ENCODE data around the gene TAF1C.
"Not testable (repeated sequence)": the region's sequence is repeated elsewhere in the genome, so short reads cannot be mapped to it uniquely, and the experiment has no call there.

The TAF1C gene

GRCh38 chr16:84209989-84210388 is 23.1 kb upstream of the TAF1C start:
- DNase-seq, result no peak

GRCh38 chr16:84207879-84208278 is 21.0 kb upstream of the TAF1C start:
- no peak for DNase-seq

GRCh38 chr16:84207251-84207650 is 20.4 kb upstream of the TAF1C start:
- no peak for DNase-seq

DNA sequence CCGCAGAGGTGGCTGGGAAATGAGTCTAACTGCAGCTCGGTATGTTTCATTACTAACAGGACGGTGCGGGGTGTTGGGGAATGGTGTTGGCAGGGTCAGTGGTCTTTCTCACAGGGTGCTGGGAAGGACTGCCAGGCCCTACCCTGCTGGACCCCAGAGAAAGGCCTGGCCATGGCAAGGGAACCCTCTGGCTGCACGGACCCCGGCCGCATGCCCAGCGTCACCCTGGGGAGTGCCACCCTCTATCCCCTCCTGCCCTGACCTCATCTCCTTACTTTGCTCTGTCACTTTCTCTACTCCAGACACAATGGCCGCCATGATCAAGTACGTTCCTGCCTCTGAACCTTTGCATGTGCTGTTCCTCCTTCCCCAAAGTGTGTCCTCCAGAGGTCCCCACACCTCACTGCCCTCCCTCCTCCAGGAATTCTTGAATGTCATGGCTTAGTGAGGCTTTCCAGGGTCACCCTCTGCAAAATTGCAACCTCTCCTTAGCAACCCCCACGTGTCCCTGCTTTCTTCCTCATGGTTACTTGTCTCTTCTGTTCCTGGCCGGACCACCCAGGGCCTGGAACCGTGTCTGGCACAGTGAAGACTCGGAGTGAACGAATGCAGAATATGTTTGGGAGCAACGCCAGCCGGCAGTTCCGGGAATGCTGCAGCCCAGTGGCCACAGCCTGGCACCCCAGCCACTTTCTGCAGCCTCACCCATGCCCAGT is 19.3 kb upstream of the TAF1C start:
- DNase-seq, result no peak

GRCh38 chr16:84205123-84205522 is 18.3 kb upstream of the TAF1C start:
- DNase-seq, result not testable (repeated sequence)

DNA sequence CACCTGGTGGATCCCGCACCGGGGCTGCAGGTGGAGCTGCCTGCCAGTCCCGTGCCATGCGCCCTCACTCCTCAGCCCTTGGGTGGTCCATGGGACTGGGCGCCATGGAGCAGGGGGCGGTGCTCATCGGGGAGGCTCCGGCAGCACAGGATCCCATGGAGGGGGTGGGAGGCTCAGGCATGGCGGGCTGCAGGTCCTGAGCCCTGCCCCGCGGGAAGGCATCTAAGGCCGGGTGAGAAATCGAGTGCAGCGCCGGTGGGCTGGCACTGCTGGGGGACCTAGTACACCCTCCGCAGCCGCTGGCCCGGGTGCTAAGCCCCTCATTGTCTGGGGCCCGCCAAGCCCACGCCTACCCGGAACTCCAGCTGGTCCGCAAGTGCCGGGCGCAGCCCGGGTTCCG is 17.7 kb upstream of the TAF1C start:
- not testable (repeated sequence) for DNase-seq

DNA sequence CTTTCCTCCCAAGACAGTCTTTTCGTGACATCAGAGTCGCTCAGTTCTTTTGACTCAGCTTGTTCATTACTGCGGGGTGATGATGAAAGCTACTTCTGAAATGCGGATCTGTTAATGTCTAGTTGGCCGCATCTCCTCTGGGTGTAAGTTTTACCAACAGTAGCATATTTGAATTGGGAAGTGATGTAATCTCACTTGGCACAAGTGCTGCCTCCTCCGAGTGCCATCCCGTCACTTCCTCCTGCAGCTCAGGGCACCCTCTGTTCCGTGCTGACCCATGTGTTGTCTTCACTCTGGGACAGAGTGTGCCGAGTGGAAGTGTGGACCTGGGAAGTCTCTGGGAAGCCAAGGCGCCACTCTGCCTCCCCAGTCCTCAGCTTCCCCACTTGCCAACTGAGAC is 13.0 kb upstream of the TAF1C start:
- DNase-seq, result no peak

GRCh38 chr16:84199097-84199496 is 12.2 kb upstream of the TAF1C start:
- DNase-seq, result no peak

DNA sequence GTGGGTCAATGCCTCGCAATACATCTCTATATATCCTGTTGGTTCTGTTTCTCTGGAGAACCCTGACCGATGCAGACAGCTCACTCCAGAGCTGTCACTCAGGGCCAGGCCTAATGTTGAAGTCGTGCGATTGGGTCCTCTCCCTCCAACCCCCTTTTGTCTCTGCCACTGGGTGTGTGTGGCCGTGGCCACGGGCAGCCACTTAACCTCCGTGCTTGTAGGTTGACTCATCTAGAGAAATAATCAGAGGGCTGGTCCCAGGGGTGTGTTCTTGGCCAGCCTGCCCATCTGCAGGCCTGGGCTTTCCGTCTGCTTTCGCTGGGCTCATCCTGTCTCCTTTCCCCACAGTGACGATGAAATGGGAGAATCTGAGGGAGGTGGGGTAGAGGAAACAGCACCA is 11.5 kb upstream of the TAF1C start:
- DNase-seq, result no peak

DNA sequence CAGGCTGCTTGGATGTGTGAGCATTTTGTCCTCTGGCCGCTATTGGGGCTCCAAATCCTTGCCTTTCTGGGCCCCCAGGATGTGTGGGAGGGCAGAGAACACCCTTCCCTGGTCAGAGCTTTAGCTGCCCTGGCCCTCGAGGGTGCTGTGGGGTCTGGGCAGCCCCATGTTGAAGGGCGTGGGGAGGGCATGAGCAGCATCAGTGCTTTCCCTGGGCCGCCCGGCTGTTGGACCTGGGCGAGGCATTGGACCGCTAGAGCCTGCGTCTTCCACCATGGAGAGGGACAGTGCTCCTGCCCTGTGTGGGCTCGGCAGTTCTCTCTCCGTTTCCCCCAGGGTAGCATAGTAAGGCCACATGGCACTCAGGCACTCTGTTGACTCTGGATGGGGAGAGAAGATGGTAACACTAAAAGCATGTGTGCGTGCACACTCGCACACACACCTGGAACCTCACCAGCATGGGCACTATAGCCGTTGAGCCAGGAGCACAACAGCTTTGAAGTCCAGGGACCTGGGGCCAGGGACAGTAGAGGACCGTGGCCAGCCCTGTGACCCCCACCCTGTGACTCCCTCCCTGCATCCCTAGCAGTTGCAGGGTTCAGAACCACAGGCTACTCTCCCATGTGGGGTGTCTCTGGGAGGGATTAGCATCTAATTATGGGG is 10.7 kb upstream of the TAF1C start:
- DNase-seq, result no peak

- DNase-seq, result no peak
These were observed 10.0 kb upstream of the TAF1C start for GRCh38 chr16:84196727-84197394.

GRCh38 chr16:84196101-84196500 is 9.2 kb upstream of the TAF1C start:
- no peak for DNase-seq

DNA sequence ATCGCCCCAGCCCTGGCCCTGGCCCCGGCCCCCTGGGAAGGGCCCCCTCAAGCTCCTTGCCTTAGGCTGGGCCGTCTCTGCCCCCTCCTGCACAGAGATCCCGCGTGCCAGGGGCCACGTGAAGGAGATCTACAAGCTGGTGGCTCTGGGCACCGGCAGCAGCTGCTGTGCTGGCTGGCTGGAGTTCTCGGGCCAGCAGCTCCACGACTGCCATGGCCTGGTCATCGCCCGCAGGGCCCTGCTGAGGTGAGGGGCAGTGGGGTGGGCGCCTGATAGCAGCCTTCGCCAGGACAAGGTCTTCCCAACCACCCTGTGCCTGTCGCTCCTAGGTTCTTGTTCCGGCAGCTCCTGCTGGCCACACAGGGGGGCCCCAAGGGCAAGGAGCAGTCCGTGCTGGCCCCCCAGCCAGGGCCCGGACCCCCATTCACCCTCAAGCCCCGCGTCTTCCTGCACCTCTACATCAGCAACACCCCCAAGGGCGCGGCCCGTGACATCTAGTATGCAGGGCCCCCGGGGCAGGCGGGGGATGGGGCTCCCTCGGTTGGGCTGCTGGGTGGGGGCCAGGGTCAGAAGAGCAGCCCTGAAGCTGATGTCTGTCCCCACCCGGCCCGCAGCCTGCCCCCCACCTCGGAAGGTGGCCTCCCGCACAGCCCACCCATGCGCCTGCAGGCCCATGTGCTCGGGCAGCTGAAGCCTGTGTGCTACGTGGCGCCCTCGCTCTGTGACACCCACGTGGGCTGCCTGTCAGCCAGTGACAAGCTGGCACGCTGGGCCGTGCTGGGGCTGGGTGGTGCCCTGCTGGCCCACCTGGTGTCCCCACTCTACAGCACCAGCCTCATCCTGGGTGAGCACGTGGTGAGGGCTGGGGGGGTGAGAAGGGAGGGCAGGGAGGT is 8.6 kb upstream of the TAF1C start:
- no peak for DNase-seq

GRCh38 chr16:84194470-84195200 is 7.8 kb upstream of the TAF1C start:
- DNase-seq, result peak; percentile 74

GRCh38 chr16:84194018-84194417 is 7.2 kb upstream of the TAF1C start:
- DNase-seq, result no peak

DNA sequence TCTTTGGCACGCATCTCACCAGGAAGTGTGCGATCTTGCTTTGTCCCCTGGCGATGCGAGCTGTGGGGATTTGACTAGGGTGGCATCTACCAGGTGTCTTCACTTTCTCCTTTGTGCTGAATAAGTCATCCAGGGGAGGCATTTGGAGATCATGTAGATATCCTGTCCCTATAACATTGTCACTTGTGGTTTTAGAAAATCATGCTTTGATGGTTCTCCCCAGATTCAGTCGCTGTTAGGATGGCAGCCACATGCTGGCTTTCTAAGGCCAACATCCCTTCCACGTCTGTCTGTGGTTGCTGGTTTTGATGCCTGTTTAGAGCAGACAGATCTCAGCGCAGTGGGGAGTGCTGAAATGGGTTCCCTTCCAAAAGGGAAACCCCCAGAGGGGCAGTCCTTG is 6.6 kb upstream of the TAF1C start:
- DNase-seq, result no peak

DNA sequence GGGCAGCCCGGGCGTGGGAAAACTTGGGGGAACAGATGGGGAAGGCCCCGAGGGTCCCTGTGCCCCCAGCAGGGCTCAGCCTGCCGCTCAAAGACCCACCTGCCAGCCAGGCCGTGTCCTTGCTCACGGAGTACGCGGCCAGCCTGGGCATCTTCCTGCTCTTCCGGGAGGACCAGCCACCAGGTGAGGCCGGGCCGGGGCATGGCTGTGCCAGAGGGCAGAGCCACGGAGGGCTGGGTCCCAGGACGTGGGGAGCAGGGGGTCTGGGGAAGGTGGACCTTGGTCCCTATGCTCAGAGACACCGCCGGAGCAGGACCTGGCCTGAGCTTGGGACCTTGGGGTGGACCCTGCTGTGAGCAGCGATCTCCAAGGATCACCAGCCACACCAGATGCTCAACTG is 4.6 kb upstream of the TAF1C start:
- DNase-seq, result no peak

GRCh38 chr16:84190731-84191388 is 4.0 kb upstream of the TAF1C start, which contains the start of gene ADAD2:
Gene ADAD2, plus strand, starts transcription at chr16:84191157. Its CDS starts 74 bp downstream, at chr16:84191231.
- DNase-seq, result no peak

DNA sequence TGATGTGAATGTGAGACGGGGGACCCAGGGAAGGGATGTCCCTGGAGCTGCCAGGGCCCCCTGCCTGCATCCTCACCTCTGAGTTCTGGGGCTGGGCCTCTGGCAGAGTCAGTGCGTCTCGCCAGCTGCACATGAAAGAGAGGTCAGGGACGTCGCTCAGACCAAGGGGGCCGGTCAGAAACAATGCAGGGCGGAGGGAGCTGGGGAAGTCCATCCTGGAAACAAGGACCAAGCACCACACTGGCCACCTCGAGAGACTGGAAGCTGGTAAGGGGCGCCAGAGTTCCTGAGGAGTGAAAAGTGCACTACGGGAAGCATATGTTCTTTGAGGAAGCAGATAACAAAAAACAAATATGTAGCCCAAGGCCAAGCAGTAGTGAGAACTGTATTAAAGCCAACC is 2.1 kb downstream of the TAF1C start:
- no peak for DNase-seq

GRCh38 chr16:84183911-84184591 is 2.8 kb downstream of the TAF1C start:
- no peak for DNase-seq

GRCh38 chr16:84183572-84183875 is 3.3 kb downstream of the TAF1C start:
- DNase-seq, result no peak

Data from activated effector memory CD4-positive, alpha-beta T cell treated with anti-CD3 and anti-CD28 coated beads, Interleukin-2, amount 50 U/mL, for 16 hours (primary cell).